HG02610 (cell line): Measurements from ENCODE around the gene SRRD.

Source experiments
- ATAC-seq: cut with Tn5 transposase; IDR thresholded peaks from one replicate; pipeline ENCODE4 v1.9.1; 2021; ENCODE audit warnings: mild to moderate bottlenecking, moderate library complexity; ENCODE audit not compliant: unreplicated experiment

Gene SRRD

DNA sequence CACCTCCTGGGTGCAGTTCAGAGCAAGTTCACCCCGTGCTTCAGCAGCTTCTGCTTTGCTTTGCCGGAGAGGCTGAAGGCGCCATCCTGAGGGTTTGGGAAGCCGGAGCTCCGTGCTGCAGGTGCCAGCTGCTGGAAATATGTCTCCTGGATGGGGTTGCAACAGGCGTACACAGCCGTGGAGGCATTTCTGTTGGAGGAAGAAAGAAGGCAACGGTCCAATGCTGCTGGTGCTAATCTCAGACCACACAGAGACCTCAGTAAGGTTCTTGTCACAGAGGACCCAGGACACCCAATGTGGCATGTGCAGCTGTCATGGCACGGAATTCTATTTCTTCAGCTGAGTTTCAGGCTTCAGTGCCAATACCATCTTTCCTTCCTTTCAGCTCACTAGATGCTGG is 30.5 kb upstream of the SRRD start:
- ATAC-seq: no peak

DNA sequence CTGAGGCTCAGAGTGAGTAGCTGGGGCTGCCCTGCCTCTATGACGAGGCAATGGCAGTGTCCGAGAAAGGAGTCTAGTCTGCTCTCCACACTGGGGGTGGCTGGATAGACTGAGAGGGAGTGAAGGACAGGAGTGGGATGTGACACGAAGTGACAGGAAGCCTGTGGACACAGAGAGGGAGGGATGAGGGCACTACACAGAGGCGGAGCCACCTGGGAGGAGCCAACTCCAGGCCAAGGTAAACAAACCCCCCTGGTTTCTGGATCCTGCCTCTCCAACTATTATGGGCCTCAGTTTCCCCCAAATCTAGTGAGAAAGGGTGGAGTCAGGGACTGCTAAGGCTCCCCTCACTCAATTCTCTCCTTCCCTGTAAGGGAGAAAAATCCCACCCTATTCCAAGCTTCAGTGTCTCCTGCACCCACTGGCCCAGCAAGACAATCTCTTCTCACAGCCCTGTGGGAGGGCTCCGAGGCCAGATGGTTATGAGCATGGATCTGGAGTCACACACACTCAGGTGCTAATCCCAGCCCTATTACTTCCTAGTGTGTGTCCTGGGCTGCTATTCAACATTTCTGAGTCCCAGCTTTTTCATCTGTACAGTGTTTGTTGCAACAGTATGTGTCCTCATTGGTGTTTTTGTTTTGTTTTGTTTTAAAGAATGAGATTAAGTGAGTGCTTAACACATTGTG is 29.7 kb upstream of the SRRD start:
- no peak for ATAC-seq

DNA sequence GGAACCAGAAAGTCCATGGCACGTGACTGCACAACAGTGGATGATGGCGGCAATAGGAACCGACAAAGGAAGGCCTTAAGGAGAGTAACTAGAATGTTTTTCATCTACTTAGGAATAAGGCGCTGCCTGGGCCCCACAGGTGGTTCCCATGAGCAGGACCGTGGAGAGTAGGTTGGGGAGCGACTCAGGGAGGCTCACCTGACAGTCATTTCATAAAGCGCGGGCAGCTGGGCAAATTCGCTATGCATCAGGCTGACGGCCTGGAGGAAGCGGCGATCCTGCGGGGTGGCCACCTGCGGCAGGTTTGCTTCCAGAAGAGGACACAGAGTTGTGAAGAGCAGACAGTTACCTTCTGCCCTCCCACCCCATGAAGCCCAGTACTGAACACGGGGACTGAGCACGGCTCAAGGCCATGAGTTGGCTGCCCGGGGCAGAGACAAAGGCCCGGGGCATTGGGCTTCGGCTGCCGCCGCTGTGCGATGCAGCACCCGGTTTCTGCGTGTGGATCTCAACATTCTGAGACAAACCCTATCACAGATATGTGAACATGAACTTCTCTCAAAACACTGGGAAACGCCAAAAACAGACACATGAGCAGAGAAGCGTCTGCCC is 25.9 kb upstream of the SRRD start:
- ATAC-seq: no peak

DNA sequence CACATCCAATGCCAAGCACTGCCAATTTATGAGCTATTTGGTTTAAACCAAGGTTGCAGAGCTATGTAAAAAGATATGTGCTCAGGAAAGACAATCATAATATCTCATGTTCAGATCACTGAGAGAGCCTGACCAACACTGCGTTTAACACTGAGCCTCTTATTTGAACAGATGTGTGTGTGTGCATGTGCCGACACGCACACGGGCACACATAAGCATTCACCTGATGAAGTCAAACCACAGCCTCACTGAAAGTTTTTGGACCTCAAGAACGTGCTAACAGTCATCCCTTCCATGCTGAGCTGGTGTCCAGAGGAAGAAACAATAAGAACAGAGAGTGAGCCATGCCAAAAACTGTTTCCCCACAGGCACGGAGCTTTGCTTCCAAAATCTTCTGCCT is 23.5 kb upstream of the SRRD start:
- ATAC-seq: no peak

DNA sequence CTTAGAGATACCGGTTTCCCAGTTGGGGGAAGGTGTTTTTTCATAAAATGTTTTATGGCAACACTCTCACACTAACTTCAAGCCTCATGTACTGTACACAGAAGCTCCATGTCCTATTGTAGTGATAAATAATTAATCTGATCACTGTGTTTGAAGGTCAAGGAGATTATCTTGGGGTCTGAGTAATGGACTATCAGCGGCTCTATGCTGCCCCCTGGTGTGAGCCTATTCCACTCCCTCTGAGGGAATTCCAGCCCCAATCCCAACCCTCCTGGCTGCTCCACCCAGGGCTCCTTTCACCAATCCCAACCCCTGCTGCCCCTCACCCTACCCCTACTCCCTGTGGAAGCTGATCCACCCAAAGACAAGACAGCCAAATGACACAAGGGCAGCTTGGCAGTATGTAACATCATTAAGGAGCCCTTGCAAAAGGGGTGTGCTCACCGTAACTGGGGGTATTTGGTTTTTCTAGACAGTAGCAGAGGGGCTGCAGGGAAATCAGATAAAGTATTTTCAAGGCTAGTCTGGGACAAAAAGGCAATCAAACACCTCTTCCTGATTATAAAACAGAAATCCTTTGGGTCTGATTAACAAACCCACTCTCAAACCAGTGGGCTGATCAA is 22.4 kb upstream of the SRRD start:
- ATAC-seq: no peak

DNA sequence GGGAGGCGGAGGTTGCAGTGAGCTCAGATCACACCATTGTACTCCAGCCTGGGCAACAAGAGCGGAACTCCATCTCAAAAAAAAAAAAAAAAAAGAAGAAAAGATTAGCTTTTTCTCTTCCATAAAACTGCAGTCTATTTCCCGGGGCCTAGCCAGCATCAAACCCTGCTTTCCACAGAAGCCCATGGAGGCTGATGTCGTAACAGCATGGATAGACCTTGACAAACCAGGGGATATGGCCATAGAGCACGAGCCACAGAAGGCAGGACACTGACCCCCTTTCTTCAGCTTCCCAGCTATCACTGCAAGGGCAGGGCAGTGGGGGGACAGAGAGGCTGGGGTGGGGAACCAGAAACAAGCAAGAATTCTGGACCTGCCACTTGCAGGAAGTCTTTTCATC is 21.6 kb upstream of the SRRD start:
- no peak for ATAC-seq

DNA sequence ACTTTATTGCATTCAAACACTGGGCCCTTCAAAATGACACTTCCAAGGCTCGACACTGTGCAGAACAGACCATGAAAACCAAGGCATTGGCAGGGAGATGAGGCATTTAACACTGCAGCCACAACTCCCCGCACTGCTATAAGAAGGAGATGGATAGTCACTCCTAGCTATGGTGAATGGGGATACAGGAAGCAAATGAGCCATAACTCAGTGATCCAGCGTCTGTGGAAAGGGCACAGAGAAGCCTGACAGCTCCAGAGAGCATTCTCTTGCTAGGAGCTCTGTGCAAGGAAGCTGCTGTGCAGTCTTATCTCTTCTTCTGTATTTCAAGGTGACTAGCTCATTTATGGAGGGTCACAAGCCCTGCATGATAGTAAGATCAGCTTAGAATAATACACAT is 21.0 kb upstream of the SRRD start:
- no peak for ATAC-seq

DNA sequence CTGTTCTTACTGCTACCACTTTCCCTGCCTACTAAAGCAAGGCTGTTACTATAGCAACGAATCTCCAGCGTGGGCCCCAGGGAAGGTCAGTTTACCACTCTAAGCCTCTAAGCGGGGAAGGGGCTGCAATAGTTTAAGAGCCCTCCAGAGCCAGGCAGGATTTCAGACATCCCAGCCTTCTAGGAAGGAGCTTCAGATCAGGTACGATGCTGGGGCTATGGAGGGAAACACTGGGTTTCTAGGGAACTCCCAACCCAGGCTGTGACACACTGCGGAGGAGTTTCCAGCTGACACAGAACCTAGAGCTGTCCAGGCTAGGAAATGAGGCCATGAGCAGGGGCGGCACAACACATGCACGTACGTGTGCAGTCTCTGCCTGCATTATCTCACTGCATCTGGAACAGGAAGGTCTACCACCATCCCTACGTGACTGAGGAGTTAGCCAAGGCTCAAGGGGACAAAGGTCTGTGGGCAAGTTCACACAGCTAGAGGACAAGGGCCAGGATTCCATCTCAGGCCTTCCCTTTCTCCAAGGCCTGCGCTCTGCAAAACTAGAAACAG is 20.5 kb upstream of the SRRD start:
- ATAC-seq: no peak

DNA sequence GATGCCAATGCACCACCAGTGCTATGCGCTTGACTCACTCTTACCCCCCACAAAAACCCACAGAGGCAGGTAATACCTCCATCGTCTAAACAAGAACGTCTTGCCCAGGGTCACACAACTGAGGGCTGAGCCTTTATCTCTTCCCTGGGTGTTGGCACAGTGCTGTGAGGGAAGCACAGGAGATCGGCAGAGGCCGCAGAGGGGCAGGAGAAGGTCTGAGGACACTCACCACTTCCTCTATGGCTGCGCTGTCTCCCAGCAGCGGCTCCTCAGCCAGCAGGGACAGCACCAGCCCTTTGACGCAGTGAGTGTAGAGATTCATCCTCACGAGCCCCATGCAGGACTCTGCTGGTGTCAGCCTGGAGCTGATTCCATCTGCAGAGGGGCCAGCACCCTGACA is 20.0 kb upstream of the SRRD start:
- ATAC-seq: no peak

DNA sequence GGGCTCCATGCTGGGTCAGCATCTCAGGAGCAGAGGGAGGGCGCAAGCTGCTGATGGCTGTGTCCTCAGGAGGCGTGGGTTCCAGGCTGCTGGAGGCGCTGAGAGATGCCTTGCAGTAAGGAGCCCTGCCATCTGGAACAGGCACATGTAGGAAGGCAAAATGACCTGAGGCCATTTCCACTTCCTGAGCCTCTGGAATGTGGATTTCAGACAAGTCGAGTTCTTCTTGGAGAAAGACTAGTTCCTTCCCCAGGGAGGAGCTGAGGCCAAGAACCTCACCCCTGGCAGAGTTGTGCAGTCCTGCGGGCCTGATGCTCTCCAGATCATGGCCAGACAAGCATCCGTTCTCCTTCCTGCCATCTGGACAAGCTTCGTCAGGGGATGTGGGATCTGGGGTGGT is 19.4 kb upstream of the SRRD start:
- no peak for ATAC-seq

DNA sequence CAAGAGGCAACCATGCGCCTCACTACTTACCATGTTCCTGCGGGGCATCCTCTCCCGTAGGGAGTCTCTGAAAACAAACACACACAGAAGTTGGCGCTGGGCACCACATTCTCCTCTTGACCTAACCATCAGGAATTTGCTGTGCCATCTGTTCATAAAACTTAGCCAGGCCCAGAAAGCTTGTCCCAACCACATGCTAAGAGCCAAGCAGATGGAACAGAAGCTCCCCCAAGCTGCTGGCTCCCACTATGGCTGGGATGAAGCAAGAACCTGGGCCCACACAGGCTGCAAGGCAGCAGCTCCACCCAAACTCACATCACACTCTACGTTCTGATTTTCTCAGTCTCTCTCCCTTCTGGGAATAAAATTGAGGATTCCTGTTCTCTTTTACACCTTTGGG is 17.5 kb upstream of the SRRD start:
- no peak for ATAC-seq

DNA sequence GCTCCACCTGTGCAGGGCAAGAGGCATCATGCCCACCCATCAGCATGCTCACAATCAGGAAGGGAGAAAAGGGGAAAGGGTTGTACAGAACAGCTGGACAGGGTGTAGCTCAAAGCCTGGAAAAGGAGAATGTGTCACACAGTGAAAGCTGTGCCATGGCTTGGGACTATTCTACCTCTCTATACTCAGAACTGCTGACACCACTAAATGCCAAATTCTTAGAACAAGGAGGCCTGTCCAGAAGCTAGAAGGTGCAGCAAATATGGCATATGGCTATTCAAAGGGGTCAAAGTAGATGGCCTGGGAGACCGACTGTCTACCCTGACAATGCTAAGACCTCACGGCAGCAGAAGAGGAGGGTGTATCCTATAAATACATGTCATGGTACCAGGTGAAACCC is 12.9 kb upstream of the SRRD start:
- ATAC-seq: no peak

DNA sequence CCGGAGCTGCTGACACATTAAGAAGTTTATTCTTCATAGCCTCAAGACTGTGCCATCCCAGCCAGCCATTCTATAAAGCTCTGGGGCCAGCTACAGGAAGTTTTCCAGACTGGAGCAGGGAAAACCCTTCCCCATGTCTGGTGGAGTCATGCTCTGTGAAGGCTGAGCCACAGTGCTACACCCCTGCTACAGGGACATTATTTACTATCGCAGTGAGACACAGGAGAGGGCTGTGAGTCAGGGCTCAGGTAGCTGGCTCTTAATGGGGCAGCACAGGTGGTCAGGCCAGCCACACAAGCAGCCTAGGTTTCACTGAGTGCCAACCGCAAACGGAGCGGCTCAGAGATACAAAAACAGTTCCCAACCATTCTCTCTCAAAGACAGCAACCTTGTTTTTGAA is 12.2 kb upstream of the SRRD start:
- ATAC-seq: no peak

DNA sequence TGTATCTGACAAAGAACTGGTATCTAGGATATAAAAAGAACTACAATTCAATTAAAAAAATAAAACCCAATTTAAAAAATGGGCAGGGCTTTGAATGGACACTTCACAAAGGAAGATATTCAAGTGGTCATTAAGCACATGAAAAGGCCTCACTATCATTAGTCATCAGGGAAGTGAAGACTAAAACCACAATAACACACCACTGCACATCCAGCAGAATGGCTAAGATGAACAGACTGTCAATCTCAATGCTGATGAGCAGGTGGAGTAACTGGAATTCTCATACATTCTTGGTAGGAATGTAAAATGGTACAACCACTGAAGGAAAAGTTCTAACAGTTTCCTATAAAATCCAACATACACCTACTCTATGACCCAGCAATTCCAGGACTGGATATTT is 9.0 kb upstream of the SRRD start:
- no peak for ATAC-seq

DNA sequence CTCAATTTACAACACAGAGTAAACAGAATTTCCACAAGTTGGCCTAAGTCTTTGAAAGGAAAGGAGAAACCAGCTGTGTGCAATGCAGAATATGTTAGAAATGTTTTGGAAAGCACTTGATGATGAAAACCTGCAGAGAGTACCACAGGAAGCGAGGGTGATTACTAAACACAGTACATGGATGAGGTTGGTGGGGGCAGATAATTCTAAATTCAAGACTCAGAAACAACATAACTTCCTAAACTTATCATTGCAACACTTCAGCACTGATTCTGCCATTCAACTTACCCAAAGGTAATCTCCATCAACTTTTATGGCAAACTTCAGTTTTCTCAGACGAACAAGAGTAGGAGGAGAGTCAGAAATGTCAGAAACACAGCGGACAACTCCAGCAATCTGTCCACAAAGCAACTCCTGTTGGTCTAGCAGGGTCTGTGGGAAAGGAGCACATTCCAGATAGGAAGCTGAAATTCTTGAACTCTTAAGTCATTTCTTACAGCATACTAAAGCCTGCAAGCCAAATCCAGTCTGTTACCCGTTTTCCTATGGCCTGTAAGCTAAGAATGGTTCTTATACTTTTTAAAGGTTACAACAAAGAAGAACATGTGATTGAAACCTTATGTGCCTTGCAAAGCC is 6.9 kb upstream of the SRRD start:
- no peak for ATAC-seq

DNA sequence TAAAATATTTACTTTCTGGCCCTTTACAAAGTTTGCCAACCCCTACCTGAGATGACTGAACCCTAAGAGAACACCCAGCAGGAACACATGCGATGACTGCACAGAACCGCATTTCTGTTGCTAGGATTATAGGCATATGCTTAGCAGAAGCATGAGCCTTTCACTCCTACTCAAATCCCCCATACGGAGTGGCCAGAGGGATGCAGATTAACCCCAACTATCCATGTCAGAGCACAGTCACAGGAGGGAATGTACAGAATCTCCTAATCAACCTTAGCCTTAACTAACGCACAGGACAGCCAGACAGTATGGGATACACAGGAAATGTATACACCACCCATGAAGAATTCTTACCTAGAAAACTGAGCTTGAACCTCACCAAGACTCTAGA is 6.3 kb upstream of the SRRD start:
- no peak for ATAC-seq

DNA sequence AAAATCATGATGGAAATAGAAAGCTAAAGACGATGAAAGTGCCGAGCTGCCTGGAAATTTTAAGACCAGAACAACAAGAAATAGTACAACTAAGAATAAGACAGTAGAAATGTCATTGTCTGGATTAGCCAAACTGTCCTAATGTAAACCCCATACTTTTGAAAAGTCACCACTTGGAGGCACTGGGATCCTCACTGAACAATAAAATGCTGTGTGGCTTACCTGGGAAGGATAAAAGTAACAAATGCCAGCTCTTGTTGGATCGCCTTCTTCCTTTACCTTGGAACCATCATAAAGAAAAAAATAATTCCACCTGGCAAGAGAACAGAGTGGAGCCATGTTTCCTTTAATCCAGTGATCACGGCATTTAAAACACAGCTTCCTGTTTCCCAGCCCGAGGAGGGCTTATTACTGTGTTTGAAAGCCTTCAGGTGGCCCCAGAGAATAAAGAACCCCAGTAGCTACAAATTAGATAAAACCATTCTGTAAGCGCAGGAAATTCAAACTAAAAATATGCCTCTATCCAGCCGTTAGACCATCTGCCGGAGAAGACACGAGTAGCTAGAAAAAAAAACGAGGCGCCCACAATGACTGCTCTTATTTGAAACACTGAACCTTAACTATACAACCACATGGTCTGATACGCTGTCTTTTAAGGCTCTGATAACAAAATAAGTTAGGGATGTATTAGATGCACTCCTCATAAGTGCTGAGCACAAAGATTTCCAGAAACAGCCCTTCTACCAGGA is 4.5 kb upstream of the SRRD start:
- no peak for ATAC-seq

DNA sequence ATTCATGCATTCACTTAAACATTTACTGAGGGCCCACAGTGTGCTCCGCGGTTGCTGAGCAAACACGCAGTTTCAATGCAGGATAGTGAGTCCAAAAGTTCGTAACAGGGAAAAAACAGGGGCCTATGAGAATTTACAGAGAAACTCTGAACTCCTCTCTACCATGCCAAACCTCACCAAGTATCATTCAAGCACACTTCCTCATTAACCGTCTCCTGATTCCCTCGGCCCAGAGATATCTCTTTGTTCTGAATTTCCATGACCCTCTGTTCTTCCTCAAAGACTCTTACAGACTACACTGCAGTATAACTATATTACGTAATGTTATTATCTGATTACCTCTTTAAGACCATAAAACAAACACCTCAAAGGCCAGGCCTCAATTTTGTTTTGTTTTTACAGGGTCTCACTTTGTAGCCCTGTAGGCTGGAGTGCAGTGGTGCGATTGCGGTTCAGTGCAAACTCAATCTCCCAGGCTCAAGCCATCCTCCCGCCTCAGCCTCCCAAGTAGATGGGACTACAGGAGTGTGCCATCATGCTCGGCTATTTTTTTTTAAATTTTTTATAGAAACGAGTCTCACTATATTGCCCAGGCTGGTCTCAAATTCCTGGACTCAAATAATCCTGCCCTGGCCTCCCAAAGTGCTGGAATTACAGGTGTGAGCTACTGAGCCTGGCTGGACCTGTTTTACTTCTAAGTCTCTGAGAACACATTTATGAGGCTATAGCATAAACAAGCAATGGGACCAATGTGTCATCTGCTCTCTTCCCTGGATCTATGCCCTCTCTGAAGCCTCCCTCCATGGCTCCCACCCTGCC is 3.7 kb upstream of the SRRD start:
- ATAC-seq: no peak

DNA sequence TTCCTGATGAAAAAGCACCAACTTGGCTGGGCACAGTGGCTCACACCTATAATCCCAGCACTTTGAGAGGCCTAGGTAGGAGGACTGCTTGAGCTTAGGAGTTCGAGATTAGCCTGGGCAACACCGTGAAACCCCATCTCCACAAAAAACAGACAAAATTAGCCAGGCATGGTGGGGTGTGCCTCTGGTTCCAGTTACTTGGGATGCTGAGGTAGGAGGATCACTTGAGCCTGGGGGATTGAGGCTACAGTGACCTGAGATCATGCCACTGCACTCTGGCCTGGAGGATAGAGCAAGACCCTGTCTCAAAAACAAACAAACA is 3.1 kb upstream of the SRRD start:
- ATAC-seq: no peak

DNA sequence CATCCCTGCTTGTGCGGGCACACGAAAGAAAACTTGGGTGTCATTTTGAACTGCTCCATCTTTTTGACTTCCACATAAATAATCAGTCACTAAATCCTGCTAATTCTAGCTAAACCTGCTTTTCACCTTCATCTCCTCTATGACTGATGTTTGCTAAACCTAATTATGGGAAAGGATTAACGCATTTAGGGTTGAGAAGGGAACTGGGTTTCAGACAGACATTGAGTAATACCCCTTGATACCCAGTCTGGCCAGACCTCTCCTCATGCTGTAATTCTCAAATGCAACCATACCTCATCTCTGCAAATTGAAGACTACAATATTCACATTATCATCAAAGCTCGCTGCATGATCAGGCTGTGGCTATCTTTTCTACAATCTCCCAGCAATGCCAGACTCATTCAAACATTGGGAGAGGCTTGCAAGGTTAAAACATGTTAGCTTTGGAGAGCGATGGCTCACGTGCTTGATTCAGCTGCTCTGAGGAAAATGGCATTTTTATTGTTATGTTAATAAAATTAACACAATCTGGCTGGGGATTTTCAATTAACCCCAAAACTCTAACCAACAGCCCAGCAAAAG is 2.5 kb upstream of the SRRD start:
- ATAC-seq: no peak
